B cell (primary cell): ENCODE results near the gene CDKAL1. TPM values are rescaled to one million over a fixed set of nuclear protein-coding genes. Genes with fewer than 3 reads are reported as not detected.

Experiments
- ATAC-seq: fragments of 200-7000 bp; cut with Tn5 transposase; one replicate; pipeline ENCODE4 v1.10.0; 2021; ENCODE audit warnings: low read depth, mild to moderate bottlenecking, moderate number of reproducible peaks, moderate library complexity
- CTCF ChIA-PET: fragments of 350-600 bp; sonication (Branson Sonifier 250); formaldehyde crosslinking; loops from one replicate; lab custom pipeline; 2021; ENCODE audit warnings: antibody characterized with exemption, inconsistent platforms; lab: Charles Lee
- POLR2A ChIA-PET: fragments of 350-600 bp; sonication (Branson Sonifier 250); formaldehyde crosslinking; loops from one replicate; lab custom pipeline; 2021; ENCODE audit warnings: antibody characterized with exemption; lab: Charles Lee
- DNase-seq: peaks from one replicate; pipeline ENCODE4 v3.0.0; 2013
- H2AFZ ChIP-seq: 2 replicates; pipeline ENCODE4 v1.6.1; 2012; ENCODE audit warnings: mild to moderate bottlenecking, low read depth, low read length; ENCODE audit not compliant: insufficient read depth, poor library complexity, severe bottlenecking
- H3K27ac ChIP-seq, 2 donors: 1 replicate in 1 of 2; 2 replicates in 1 of 2; pipeline ENCODE4 v1.5.1; 2012 to 2013; ENCODE audit warnings: low read length in 2 of 2, mild to moderate bottlenecking in 2 of 2, moderate library complexity in 1 of 2
- H3K27me3 ChIP-seq, 4 experiments: fragments of 200-600 bp in 1 of 4; sonication (generic) in 1 of 4; replicated peaks in 1 of 4; 1 replicate in 2 of 4; 2 replicates in 2 of 4; pipeline versions ENCODE4 v1.6.1 to v1.7.0; 2013 to 2016; ENCODE audit warnings: low read length in 3 of 4, mild to moderate bottlenecking in 2 of 4, mixed read lengths in 1 of 4, moderate library complexity in 1 of 4; ENCODE audit not compliant: insufficient read depth in 4 of 4, control insufficient read depth in 3 of 4; ENCODE audit errors: control extremely low read depth in 1 of 4
- H3K36me3 ChIP-seq, 2 experiments: replicated peaks in 1 of 2; 1 replicate in 1 of 2; 2 replicates in 1 of 2; pipeline versions ENCODE4 v1.6.1 to v1.7.1; 2013; ENCODE audit warnings: low read length in 1 of 2; ENCODE audit not compliant: insufficient read depth in 2 of 2, control insufficient read depth in 1 of 2; ENCODE audit errors: control extremely low read depth in 1 of 2, extremely low read depth in 1 of 2
- H3K4me1 ChIP-seq, 2 donors: fragments of 200-600 bp in 1 of 2; sonication (generic) in 1 of 2; 1 replicate in 1 of 2; 2 replicates in 1 of 2; pipeline versions ENCODE4 v1.5.1 to v1.6.1; 2013 to 2017; ENCODE audit warnings: low read length in 2 of 2; ENCODE audit not compliant: control insufficient read depth in 2 of 2, insufficient read depth in 2 of 2
- H3K4me2 ChIP-seq: replicated peaks from 2 replicates; pipeline ENCODE3; 2012; ENCODE audit warnings: mild to moderate bottlenecking, low read depth, low read length; ENCODE audit not compliant: poor library complexity, severe bottlenecking
- H3K4me3 ChIP-seq, 5 experiments: fragments of 200-600 bp in 1 of 5; sonication (generic) in 1 of 5; 1 replicate in 3 of 5; 2 replicates in 2 of 5; pipeline versions ENCODE4 v1.5.1 to v1.7.0; 2011 to 2016; ENCODE audit warnings: low read length in 4 of 5, mild to moderate bottlenecking in 4 of 5, low read depth in 2 of 5, control low read depth in 1 of 5, moderate library complexity in 1 of 5; ENCODE audit not compliant: insufficient read depth in 1 of 5; ENCODE audit errors: control extremely low read depth in 1 of 5, extremely low read depth in 1 of 5
- H3K79me2 ChIP-seq: fragments of 200-600 bp; sonication (generic); one replicate; pipeline ENCODE4 v1.6.0; 2016; ENCODE audit warnings: low read length; ENCODE audit not compliant: control insufficient read depth, insufficient read depth
- H3K9ac ChIP-seq: fragments of 200-600 bp; sonication (generic); 2 replicates; pipeline ENCODE4 v1.6.1; 2017; ENCODE audit warnings: mild to moderate bottlenecking, low read length, moderate library complexity
- H3K9me3 ChIP-seq, 3 donors: one replicate each; pipeline versions ENCODE4 v1.6.1 to v1.7.1; 2013; ENCODE audit warnings: low read length in 2 of 3; ENCODE audit not compliant: control insufficient read depth in 2 of 3, insufficient read depth in 1 of 3; ENCODE audit errors: control extremely low read depth in 1 of 3
- H4K20me1 ChIP-seq: 2 replicates; pipeline ENCODE4 v1.6.0; 2012; ENCODE audit warnings: mild to moderate bottlenecking, low read length; ENCODE audit not compliant: insufficient read depth, control insufficient read depth, poor library complexity, severe bottlenecking
- H3K27ac Mint-ChIP-seq: one replicate; pipeline ENCODE4 v1.8.0; 2021; ENCODE audit warnings: mixed read lengths
- H3K27me3 Mint-ChIP-seq: one replicate; pipeline ENCODE4 v1.8.0; 2021; ENCODE audit warnings: mixed read lengths
- H3K4me1 Mint-ChIP-seq: one replicate; pipeline ENCODE4 v1.8.0; 2021; ENCODE audit warnings: mixed read lengths
- H3K4me3 Mint-ChIP-seq: one replicate; pipeline ENCODE4 v1.8.0; 2021; ENCODE audit warnings: mixed read lengths
- H3K9me3 Mint-ChIP-seq: one replicate; pipeline ENCODE4 v1.8.0; 2022; ENCODE audit warnings: mixed read lengths; ENCODE audit not compliant: insufficient read depth
- EZH2 ChIP-seq: IDR thresholded peaks from 2 replicates; pipeline ENCODE4 v1.6.1; 2012; ENCODE audit warnings: borderline replicate concordance, low read depth, mild to moderate bottlenecking, moderate library complexity, low read length; ENCODE audit not compliant: insufficient read depth, poor library complexity, severe bottlenecking
- WGBS: methylation state at CpG from one replicate; pipeline ENCODE4 v1.1.5; 2013; ENCODE audit warnings: missing lambda C conversion rate; ENCODE audit not compliant: insufficient coverage; 5-methylcytosine and 5-hydroxymethylcytosine counted together
- intact Hi-C: fragments of 100-400 bp; cut with micrococcal nuclease; formaldehyde crosslinking; loops from one replicate; pipeline ENCODE4 v1.10.0; 2022
- polyA plus RNA-seq: library from polyadenylated mRNA; depleted of rRNA; stranded (reverse); fragments of >200 nt; gene quantifications from 2 replicates; pipeline ENCODE4 v1.2.3, GENCODE V29; 2012
- total RNA-seq, 2 donors: library from RNA; stranded (reverse); fragments of 120-200 nt in 1 of 2; gene quantifications; 1 replicate in 1 of 2; 2 replicates in 1 of 2; pipeline versions ENCODE4 v1.2.3 to v1.2.4, GENCODE V29; 2013 to 2022
- TF ChIP-seq, protein P1 (sequence below): fragments of 200-600 bp; IDR thresholded peaks from one replicate; pipeline ENCODE4 v1.8.0; 2022; ENCODE audit warnings: antibody characterized with exemption, mild to moderate bottlenecking

The CDKAL1 gene
- total and polyA plus RNA-seq, 2 donors (not counting 1 experiment from before 2014, with no cell fraction given), result 6.1 to 33.3 TPM

DNA sequence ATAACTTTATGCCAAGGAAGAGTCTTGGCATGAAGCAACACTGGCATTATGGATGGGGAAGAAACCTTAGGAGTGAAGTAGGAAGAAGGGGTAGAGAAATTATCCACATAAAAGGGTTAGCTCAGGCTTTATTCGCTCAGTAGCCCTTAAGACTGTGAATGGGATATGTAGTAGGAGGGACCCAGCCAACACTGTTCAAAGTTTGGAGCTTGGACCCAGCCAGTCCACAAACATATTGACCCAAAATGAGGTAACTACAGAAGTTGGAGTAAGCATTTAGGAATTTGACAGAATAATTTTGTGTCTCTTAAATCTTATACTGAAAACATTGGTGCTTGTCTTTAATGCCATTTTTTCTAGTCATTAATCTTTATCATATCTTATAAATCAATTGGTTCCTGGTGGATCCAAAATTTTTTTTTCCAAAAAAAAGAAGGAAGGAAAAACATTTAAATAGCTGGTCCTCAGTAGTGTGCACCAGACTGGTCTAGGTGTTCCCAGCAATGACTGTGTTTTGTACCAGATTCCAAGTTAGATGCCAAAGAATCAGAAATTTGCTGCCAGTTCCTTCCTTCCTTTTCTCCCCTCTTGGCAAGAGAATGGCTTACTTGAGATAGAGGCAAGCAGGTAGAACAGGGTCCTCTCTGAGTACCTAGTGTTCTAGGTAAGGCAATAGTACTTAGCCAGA is 607.5 kb downstream of the CDKAL1 start:
- Histone ChIP-seq H3K4me1 (no peaks in the 10 kb centered on the region), H3K27ac (no peak overlapping the region), H2AFZ (no peak overlapping the region), H3K27me3 (no peaks in the 10 kb centered on the region), H3K9me3 (no peaks in the 10 kb centered on the region), H4K20me1 (no peaks in the 10 kb centered on the region), H3K36me3 (no peaks in the 10 kb centered on the region), H3K79me2 (no peaks in the 10 kb centered on the region), H3K4me2 (no peak overlapping the region), H3K4me3 (no peak overlapping the region), H3K9ac (no peak overlapping the region)
- CTCF ChIA-PET, result no interaction called here
- WGBS, result no CpG with 5 or more reads among the region's 1 CpG
- POLR2A ChIA-PET, result no interaction called here
- intact Hi-C loops, result no loop called here
- H3K4me3 Mint-ChIP-seq, result no peak overlapping the region
- no peak overlapping the region for H3K27ac Mint-ChIP-seq
- ATAC-seq, result no peak
- TF ChIP-seq, protein P1, sequence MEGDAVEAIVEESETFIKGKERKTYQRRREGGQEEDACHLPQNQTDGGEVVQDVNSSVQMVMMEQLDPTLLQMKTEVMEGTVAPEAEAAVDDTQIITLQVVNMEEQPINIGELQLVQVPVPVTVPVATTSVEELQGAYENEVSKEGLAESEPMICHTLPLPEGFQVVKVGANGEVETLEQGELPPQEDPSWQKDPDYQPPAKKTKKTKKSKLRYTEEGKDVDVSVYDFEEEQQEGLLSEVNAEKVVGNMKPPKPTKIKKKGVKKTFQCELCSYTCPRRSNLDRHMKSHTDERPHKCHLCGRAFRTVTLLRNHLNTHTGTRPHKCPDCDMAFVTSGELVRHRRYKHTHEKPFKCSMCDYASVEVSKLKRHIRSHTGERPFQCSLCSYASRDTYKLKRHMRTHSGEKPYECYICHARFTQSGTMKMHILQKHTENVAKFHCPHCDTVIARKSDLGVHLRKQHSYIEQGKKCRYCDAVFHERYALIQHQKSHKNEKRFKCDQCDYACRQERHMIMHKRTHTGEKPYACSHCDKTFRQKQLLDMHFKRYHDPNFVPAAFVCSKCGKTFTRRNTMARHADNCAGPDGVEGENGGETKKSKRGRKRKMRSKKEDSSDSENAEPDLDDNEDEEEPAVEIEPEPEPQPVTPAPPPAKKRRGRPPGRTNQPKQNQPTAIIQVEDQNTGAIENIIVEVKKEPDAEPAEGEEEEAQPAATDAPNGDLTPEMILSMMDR, result no peak
- TF ChIP-seq EZH2, result no peak
- H3K4me1 Mint-ChIP-seq, result no peaks in the 10 kb centered on the region
- DNase-seq, result no peak
- H3K27me3 Mint-ChIP-seq, result no peaks in the 10 kb centered on the region
- no peaks in the 10 kb centered on the region for H3K9me3 Mint-ChIP-seq

DNA sequence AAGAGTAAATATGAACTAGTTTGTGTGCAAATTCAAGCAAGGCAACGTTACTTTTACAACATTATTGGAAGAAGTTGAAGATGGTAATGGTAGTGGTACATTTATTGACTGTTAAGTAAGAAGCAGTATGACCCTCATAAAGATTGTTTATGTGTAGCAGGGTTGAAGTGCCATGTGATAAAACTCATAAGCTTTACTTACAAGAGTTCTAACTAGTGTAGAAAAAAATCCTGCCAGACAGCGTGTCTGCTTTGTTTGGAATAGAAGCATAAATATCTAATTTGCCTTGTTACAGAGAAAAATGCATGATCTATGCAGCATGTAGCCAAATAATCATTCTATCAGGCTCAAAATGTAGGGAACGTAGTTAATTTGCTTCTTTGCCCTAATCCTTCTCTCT is 608.5 kb downstream of the CDKAL1 start:
- H3K4me1 Mint-ChIP-seq, result peaks cover 5% of the 10 kb centered on the region

More for the DNA sequence above, 608.5 kb downstream of the CDKAL1 start:
- H3K27ac Mint-ChIP-seq, result no peak overlapping the region
- Histone ChIP-seq H4K20me1 (no peaks in the 10 kb centered on the region), H3K27me3 (no peaks in the 10 kb centered on the region), H3K79me2 (no peaks in the 10 kb centered on the region), H3K4me1 (peaks cover 4 to 6% of the 10 kb centered on the region in 2 donors), H3K9me3 (no peaks in the 10 kb centered on the region), H3K9ac (no peak overlapping the region), H3K36me3 (no peaks in the 10 kb centered on the region), H3K27ac (no peak overlapping the region), H3K4me3 (no peak overlapping the region), H3K4me2 (no peak overlapping the region), H2AFZ (no peak overlapping the region)
- no peak overlapping the region for H3K4me3 Mint-ChIP-seq
- H3K9me3 Mint-ChIP-seq, result no peaks in the 10 kb centered on the region
- POLR2A ChIA-PET, result no interaction called here
- intact Hi-C loops, result no loop called here
- WGBS, result 100% methylated on average over 1 of the region's 3 CpGs
- TF ChIP-seq, protein P1, result no peak
- TF ChIP-seq EZH2, result no peak
- DNase-seq (no peak), ATAC-seq (no peak)
- H3K27me3 Mint-ChIP-seq, result no peaks in the 10 kb centered on the region
- CTCF ChIA-PET, result no interaction called here
